DMS53 (cell line): ENCODE measurements around the gene DYRK1B.
A peak's percentile ranks its signal among the peaks of the same experiment; 100 is the strongest.

ENCODE experiments used
- DNase-seq: peaks from one replicate; lab custom pipeline; 2025; lab: John Stamatoyannopoulos, UW

Gene DYRK1B

GRCh38 chr19:39858541-39858940 lies 24.6 kb upstream of the DYRK1B start:
- DNase-seq = peak; percentile 84

DNA sequence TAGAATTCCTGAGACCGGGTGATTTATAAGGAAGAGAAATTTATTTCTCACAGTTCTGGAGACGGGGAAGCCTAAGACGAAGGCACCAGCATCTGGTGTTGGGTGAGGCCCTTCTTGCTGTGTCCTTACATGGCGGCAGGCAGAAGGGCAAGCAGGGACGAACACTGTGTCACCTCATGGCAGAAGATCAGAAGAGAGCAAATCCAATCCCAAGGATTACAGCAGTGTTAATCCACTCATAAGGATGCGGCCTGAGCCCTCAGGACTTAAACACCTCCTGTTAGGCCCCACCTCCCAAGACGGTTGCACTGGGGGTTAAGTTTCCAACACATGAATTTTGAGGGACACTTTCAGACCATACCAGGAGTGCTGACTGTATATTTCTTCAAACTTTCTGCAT lies 18.9 kb upstream of the DYRK1B start:
- no peak for DNase-seq

DNA sequence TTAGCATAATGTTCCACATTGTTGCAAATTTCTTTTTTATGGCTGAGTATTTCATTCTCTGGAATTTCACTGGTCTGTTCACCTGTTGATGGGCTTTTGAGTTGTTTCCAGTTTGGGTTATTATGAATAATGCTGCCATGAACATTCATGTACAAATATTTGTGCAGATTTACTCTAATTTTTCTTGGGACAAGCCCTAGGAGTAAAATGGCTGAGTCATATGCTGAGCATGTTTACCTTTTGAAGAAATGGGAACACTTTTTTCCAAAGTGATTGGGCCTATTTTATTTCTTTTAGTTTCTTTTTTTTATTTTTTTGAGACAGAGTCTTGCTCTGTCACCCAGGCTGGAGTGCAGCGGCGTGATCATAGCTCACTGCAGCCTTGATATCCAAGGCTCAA lies 16.9 kb upstream of the DYRK1B start:
- DNase-seq = no peak

GRCh38 chr19:39848392-39848791 lies 14.4 kb upstream of the DYRK1B start:
- DNase-seq = no peak

GRCh38 chr19:39847525-39847924 lies 13.6 kb upstream of the DYRK1B start:
- no peak for DNase-seq

DNA sequence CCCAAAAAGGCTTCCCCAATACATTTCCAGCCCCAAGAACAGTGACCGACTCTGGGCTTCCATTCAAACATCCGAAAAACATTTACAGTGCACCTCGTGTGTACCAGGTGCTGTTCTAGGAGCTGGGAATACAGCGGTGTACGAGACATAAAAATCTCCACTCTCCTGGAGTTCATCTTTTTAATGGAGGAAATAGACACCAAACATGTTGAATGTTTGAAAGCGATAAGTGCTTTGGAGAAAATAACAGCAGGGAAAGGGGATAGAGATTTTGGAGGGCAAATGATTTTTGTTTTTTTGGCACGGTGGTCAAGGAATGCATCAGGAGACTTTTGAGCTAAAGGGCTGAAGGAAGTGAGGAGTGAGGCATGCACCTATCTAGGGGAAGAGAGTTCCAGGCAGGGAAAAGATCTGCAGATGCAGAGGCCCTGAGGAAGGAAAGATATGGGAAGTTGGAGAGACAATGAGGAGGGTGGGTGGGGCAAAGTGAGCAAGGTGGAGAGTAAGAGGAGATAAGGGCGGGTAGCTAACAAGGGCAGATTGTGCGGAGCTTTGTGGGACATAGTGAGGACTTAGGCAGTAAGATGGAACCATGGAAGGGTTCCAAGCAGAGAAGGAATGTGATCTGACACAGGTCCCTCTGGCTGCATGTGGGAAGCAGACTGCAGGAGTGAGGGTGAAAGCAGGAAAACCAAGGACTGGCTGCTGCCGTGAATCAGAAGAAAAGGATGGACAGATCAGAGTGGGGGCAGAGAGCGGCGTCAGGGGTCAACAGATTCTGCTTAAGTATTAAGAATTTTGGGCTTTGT lies 12.9 kb upstream of the DYRK1B start:
- DNase-seq = peak; percentile 40

DNA sequence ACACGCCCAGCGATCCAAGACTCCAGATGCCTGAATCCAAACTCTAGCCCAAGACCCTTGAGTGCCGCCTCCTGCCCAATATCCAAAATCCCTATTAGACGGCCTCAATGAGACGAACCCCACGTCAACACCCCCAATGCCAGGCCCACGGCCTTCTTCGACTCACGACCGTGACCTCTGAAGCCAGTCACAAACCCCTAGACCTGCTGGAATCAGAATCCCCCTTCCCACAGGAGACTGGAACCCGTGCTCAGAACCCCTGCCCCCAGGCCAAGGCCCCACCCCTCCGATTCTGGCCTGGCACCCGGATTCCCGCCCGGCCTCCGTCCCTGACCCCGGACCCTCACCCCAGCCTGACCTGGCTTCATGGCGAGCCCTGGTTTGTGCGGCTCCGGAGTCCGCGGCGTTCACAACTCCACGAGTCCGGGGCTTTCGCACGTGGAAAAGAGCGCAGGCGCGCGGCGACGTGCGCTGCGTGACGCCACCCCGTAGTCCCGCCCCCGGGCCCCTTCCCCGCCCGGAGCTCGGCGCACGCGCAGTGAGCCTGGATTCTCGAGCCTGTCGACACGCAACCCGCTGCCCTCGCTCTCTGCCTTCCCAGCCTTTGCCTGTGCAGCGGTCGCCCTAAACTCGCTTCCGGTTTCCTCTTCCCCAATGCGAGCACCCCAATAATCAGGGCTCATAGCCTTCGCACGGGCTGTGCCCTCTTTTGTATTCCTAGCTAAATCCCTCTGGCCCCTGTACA lies 12.1 kb upstream of the DYRK1B start, which contains the start of gene FBL:
Gene FBL, minus strand, starts transcription at position 447 of the 745 bp plus-strand sequence. Its CDS starts 79 bp downstream, at position 368.
- DNase-seq = peak; percentile 99

- peak; percentile 66 for DNase-seq
Observed at GRCh38 chr19:39845584-39845932, 11.6 kb upstream of the DYRK1B start.

DNA sequence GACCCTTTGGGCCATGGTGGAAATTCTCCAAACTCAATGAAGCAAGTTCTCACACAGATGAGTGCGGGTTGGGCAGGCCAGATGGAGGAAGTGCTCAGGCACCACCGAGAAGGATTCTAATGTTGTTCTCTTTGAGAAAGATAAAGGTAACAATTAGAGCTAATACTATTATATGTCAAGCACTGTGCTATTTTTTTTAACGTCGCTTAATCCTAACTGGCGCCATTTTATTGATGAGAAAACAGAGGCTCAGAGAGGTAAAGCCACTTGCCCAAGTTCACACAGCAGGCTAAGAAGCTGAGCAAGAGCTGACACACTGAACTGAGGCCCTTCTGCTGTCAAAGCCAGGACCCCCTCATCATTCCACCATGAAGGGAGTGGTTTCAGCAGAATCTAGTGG lies 11.2 kb upstream of the DYRK1B start:
- no peak for DNase-seq

DNA sequence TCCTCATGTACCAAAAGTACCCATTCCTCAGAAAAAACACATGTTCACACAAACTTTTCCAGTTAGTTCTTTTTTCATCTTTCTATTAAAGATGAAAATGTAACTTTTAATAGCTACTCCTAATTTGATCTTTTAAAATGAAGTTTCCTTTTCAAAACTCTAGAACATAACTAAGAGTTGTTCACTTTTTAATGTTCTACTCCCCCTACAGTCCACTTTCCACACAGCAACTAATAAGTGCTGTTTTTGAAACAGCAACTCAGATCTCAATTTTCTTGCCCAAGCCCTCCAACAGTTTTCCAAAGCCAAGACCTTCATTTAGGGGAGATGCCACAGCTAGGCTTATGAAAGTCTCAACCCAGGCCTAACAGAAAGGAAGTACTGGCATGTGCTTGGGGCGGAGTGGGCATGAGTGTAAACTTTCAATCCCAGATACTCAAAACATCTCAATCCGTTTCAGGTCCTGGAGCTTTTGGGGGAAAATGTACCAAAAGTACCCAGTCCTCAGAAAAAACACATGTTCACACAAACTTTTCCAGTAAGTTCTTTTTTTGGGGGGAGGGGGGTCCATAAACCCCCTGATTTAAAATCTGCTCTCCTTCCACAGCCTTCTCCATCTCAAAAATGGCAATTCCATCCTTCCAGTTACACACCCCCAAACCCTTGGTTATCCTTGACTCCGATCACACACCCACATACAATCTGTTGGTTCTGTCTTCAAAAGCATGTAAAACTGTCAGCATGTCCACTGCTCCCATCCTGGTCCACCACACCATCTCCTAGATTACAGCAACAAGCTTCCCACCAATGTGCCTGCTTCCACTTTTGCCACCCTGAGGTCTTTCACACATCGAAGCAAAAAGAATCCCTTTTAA lies 10.2 kb upstream of the DYRK1B start:
- peak; percentile 80 for DNase-seq

DNA sequence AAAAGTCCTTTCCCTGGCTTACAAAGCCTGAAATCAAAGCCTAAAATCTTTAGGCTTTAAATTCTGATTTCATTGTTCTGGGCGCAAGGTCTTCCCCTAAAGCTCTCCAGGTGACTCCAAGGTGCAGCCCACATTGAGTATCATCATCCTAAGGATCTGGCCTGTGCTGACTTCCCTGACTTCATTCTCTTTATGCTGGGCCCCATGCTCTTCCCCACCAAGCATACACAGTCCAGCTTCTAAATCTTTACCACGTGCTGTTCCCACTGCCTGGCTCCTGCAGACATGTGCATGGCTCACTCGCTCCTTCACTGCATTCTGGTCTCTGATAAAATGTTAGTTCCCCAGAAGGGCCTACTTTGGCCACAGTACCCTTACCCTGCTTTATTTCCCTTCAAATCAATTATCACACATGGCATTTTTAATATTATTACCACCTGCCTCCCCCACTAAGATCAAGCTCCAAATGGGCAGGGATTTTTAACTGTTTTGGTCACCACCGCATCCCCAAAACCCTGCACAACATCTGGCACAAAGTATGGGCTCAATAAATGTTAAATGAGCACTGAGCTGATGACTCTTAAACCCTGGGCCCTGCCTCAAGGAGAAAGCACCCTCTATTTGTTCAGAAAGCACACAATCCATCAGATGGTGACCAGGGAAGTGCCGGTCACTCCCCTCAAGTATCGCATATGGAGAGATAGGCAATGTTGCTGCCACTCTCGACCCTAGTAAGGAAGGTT lies 8.9 kb upstream of the DYRK1B start:
- no peak for DNase-seq

GRCh38 chr19:39841041-39841440 lies 7.1 kb upstream of the DYRK1B start:
- DNase-seq = no peak

DNA sequence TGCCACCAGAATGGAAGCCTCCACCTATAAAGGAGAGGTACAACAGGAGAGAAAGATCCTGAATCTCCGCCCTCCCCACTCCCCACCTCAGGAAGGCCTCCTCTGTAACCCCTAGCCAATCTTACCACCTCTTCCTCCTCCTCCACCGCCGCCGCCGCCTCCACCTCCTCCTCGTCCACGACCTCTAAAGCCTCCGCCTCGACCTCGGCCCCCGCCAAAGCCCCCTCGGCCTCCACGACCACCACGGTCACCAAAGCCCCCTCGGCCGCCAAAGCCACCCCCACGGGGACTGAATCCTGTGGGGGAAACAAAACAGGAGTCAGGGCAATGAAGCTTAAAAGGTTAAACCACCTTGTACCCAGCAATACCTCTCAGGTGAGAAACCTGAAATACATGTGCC lies 6.5 kb upstream of the DYRK1B start:
- DNase-seq = no peak

- no peak for DNase-seq
Observed at GRCh38 chr19:39839678-39840327, 5.8 kb upstream of the DYRK1B start.

DNA sequence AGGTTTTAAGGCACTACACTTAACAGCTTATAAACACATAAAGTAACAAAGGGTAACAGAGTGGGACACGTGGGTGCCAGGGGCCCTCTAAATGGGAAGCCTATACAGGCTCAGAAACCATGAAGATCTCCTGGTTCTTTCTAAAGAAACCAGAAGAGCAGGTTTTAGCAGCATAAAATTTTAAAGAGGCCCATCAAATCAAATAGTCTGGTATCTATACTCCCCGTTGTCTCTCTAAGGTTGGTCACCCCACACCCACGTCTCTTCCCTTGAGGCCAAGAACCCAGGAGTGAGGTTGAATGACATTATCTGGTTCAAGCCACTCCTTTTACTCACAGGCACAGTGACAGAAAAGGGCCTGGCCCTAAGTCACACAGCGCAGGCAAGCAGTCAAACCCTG lies 4.6 kb upstream of the DYRK1B start:
- peak; percentile 53 for DNase-seq

DNA sequence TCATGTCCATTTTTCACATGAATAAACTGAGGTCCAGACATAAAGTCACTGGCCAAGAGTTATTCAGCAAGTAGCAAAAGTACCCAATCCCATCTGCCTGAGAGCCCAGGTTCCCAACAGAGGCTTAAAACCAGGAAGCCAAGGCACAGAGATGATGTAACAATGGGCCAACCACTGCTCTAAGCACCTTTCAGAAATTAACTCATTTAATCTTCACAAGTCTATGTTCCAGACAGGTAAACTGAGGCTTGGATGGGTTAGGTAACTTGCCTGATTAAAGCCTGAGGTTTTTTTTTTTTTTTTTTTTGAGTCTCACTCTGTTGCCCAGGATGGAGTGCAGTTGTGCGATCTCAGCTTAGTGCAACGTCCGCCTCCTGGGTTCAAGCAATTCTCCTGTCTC lies 4.0 kb upstream of the DYRK1B start:
- no peak for DNase-seq

- DNase-seq = peak; percentile 54
Observed at GRCh38 chr19:39834287-39834841, 402 bp upstream of the DYRK1B start.

DNA sequence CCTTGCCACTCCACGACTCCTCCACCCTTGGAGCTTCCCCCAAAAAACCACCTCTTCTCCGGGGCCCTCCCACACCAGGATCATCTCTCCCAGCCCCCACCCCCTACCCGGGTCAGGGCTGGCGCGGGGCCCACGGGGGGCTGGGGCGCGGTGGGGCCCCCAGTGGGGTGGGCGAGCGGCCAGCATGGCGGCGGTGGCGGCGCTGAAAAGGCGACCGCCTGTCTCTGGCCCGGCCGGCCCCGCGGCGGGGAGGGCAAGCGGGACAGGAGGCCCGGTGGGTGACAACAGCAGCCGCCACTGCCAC lies 850 bp downstream of the DYRK1B start:
- no peak for DNase-seq

DNA sequence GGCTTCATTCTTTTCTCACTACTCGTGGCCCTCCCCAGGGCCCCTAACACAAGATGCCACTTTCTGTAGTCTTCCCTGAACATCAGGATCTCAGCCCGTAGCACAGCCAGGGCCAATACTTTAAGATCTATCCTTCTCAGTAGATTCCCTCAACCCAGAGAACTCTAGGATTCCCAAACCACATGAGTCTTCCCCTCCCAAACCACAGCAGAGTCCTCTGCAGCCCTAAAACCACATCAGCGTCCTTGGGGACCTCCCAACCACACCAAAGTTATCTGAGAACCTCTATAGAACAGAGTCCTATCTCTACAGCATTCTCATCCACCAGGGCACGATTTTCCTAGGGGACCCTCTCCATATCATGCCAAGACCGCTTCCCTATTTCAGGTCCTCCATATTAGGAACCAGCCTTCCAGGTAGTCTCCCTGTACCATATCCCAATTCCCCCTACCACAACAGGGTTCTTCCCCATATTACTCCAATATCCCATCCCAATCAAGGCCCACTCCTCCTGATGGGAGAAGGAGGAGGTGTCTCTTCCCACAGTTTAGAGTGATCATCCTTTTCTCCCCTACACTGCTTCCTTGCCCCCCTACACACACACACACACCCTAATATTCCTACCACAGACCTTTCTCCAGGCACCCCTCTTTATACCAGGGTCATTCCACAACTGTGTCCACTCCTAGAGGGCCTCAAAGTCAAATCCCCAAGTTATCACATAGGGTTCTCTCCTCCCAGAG lies 1.4 kb downstream of the DYRK1B start:
- no peak for DNase-seq

- no peak for DNase-seq
Observed at GRCh38 chr19:39831679-39832078, 2.3 kb downstream of the DYRK1B start.
